ENCODE measurements around the gene GM2A.
A peak's percentile ranks its signal among the peaks of the same experiment; 100 is the strongest.
"Not testable (repeated sequence)": the region's sequence is repeated elsewhere in the genome, so short reads cannot be mapped to it uniquely, and the experiment has no call there.

GM2A gene

GRCh38 chr5:151251621-151252020, 1.4 kb upstream of the GM2A start:
- Histone ChIP-seq H3K4ac (ENCODE audit: low read depth, low read length) (no peak overlapping the region), H3K4me2 (ENCODE audit: low read length) (no peak overlapping the region), H2AFZ (ENCODE audit: insufficient read depth, low read length, poor library complexity) (no peak overlapping the region), H3K79me2 (ENCODE audit: control insufficient read depth, insufficient read depth, low read length, poor library complexity) (peaks cover 3% of the 10 kb centered on the region), H2BK120ac (ENCODE audit: insufficient read depth, low read length, poor library complexity) (no peak overlapping the region), H2BK5ac (ENCODE audit: low read depth, low read length, poor library complexity) (no peak overlapping the region), H4K8ac (ENCODE audit: low read depth, low read length) (no peak overlapping the region), H3K4me1 (ENCODE audit: control insufficient read depth in 1 of 2, insufficient read depth in 2 of 2, low read length in 2 of 2) (peaks cover 4 to 5% of the 10 kb centered on the region in 2 experiments), H3K9ac (ENCODE audit: low read length) (no peak overlapping the region), H3K4me3 (ENCODE audit: low read depth, low read length) (no peak overlapping the region), H3K27me3 (ENCODE audit: insufficient read depth, low read length) (no peaks in the 10 kb centered on the region), H3K23ac (ENCODE audit: low read length) (no peak overlapping the region), H4K91ac (ENCODE audit: low read depth, low read length) (no peak overlapping the region), H3K79me1 (ENCODE audit: low read length) (peaks cover 7% of the 10 kb centered on the region), H3K18ac (ENCODE audit: low read length) (no peak overlapping the region), H3K9me3 (ENCODE audit: insufficient read depth, low read depth, low read length) (no peaks in the 10 kb centered on the region), H3K27ac (ENCODE audit: low read depth, low read length) (no peak overlapping the region), H3K14ac (ENCODE audit: low read length) (no peak overlapping the region), H2BK12ac (ENCODE audit: low read length) (no peak overlapping the region), H3K36me3 (ENCODE audit: control insufficient read depth in 1 of 2, insufficient read depth in 2 of 2, low read length in 2 of 2) (no peaks in the 10 kb centered on the region), H2AK5ac (ENCODE audit: low read length) (no peak overlapping the region), H4K12ac (ENCODE audit: low read depth, low read length) (no peak overlapping the region)
- WGBS (ENCODE audit: extremely low coverage, insufficient coverage, insufficient read length) = no CpG with 5 or more reads among the region's 4 CpGs
- no peak for DNase-seq

DNA sequence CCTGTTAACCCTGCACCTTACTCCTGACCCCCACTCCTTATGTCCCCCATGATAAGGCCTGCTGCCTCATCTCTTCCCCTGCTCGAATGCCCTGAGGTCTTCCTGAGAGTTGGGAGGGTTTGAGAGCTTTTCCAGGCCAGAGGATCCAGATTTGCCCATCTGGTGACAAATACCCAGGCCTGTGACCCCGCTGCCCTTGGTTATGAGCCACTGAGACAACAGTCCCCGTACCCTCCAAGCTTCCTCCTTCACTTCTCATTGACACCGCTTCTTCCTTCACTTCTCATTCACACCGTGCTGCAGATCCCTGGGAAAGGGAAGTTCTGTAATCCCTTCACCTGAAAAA, 593 bp downstream of the GM2A start:
- peak overlapping the region; percentile 59 for H3K4ac ChIP-seq (ENCODE audit: low read depth, low read length)
- peak overlapping the region; percentile 88 for H2BK120ac ChIP-seq (ENCODE audit: insufficient read depth, low read length, poor library complexity)
- no peaks in the 10 kb centered on the region for H3K36me3 ChIP-seq (ENCODE audit: control insufficient read depth in 1 of 2, insufficient read depth in 2 of 2, low read length in 2 of 2)
- H4K8ac ChIP-seq (ENCODE audit: low read depth, low read length) = peak overlapping the region; percentile 67
- peak overlapping the region; percentile 66 for H3K14ac ChIP-seq (ENCODE audit: low read length)
- peaks cover 19 to 20% of the 10 kb centered on the region in 2 experiments for H3K4me1 ChIP-seq (ENCODE audit: control insufficient read depth in 1 of 2, insufficient read depth in 2 of 2, low read length in 2 of 2)
- H2AK5ac ChIP-seq (ENCODE audit: low read length) = no peak overlapping the region
- peaks cover 3% of the 10 kb centered on the region for H3K79me2 ChIP-seq (ENCODE audit: control insufficient read depth, insufficient read depth, low read length, poor library complexity)
- H2BK5ac ChIP-seq (ENCODE audit: low read depth, low read length, poor library complexity) = peak overlapping the region; percentile 58
- peak overlapping the region; percentile 78 for H3K4me3 ChIP-seq (ENCODE audit: low read depth, low read length)
- H3K79me1 ChIP-seq (ENCODE audit: low read length) = peaks cover 21% of the 10 kb centered on the region
- H3K9me3 ChIP-seq (ENCODE audit: insufficient read depth, low read depth, low read length) = no peaks in the 10 kb centered on the region
- H3K23ac ChIP-seq (ENCODE audit: low read length) = no peak overlapping the region
- H3K18ac ChIP-seq (ENCODE audit: low read length) = peak overlapping the region; percentile 86
- H3K9ac ChIP-seq (ENCODE audit: low read length) = peak overlapping the region; percentile 16
- DNase-seq = no peak
- H3K4me2 ChIP-seq (ENCODE audit: low read length) = peak overlapping the region; percentile 95
- no peaks in the 10 kb centered on the region for H3K27me3 ChIP-seq (ENCODE audit: insufficient read depth, low read length)
- peak overlapping the region; percentile 69 for H3K27ac ChIP-seq (ENCODE audit: low read depth, low read length)
- whole genome bisulfite sequencing (ENCODE audit: extremely low coverage, insufficient coverage, insufficient read length) = no CpG with 5 or more reads among the region's 5 CpGs
- H2BK12ac ChIP-seq (ENCODE audit: low read length) = peak overlapping the region; percentile 33
- H4K91ac ChIP-seq (ENCODE audit: low read depth, low read length) = peak overlapping the region; percentile 82
- peak overlapping the region; percentile 45 for H4K12ac ChIP-seq (ENCODE audit: low read depth, low read length)
- H2AFZ ChIP-seq (ENCODE audit: insufficient read depth, low read length, poor library complexity) = peak overlapping the region; percentile 82

DNA sequence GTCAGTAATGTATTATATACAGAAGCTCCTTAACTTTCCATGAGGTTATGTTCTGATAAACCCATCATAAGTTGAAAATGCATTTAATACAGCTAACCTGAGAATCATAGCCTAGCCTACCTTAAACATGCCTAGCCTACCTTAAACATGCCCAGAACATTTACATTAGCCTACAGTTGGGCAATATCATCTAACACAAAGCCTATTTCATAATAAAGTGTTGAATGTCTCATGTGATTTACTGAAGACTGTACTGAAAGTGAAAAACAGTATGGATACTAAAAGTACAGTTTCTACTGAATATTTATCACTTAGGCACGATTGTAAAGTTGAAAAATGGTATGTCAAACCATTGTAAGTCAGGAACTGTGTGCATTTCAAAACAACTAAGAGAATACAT, 1.6 kb downstream of the GM2A start:
- Histone ChIP-seq H2AFZ (ENCODE audit: insufficient read depth, low read length, poor library complexity) (no peak overlapping the region), H4K8ac (ENCODE audit: low read depth, low read length) (no peak overlapping the region), H3K23ac (ENCODE audit: low read length) (no peak overlapping the region), H3K18ac (ENCODE audit: low read length) (no peak overlapping the region), H3K9me3 (ENCODE audit: insufficient read depth, low read depth, low read length) (no peaks in the 10 kb centered on the region), H3K4me3 (ENCODE audit: low read depth, low read length) (no peak overlapping the region), H4K12ac (ENCODE audit: low read depth, low read length) (no peak overlapping the region), H3K4me1 (ENCODE audit: control insufficient read depth in 1 of 2, insufficient read depth in 2 of 2, low read length in 2 of 2) (peaks cover 23 to 24% of the 10 kb centered on the region in 2 experiments), H3K79me1 (ENCODE audit: low read length) (peaks cover 26% of the 10 kb centered on the region), H3K4me2 (ENCODE audit: low read length) (no peak overlapping the region), H2BK12ac (ENCODE audit: low read length) (no peak overlapping the region), H2BK5ac (ENCODE audit: low read depth, low read length, poor library complexity) (no peak overlapping the region), H3K14ac (ENCODE audit: low read length) (no peak overlapping the region), H3K36me3 (ENCODE audit: control insufficient read depth in 1 of 2, insufficient read depth in 2 of 2, low read length in 2 of 2) (no peaks in the 10 kb centered on the region), H3K9ac (ENCODE audit: low read length) (no peak overlapping the region), H3K27me3 (ENCODE audit: insufficient read depth, low read length) (no peaks in the 10 kb centered on the region), H4K91ac (ENCODE audit: low read depth, low read length) (no peak overlapping the region), H3K27ac (ENCODE audit: low read depth, low read length) (no peak overlapping the region), H3K4ac (ENCODE audit: low read depth, low read length) (no peak overlapping the region), H3K79me2 (ENCODE audit: control insufficient read depth, insufficient read depth, low read length, poor library complexity) (peaks cover 3% of the 10 kb centered on the region), H2AK5ac (ENCODE audit: low read length) (no peak overlapping the region), H2BK120ac (ENCODE audit: insufficient read depth, low read length, poor library complexity) (no peak overlapping the region)
- WGBS (ENCODE audit: extremely low coverage, insufficient coverage, insufficient read length) = no CpG with 5 or more reads among the region's 1 CpG
- DNase-seq = no peak

- not testable (repeated sequence) for H2AFZ ChIP-seq (ENCODE audit: insufficient read depth, low read length, poor library complexity); H3K9ac ChIP-seq (ENCODE audit: low read length); H4K12ac ChIP-seq (ENCODE audit: low read depth, low read length); H2BK120ac ChIP-seq (ENCODE audit: insufficient read depth, low read length, poor library complexity); H3K27ac ChIP-seq (ENCODE audit: low read depth, low read length); H3K36me3 ChIP-seq (ENCODE audit: control insufficient read depth in 1 of 2, insufficient read depth in 2 of 2, low read length in 2 of 2); H4K91ac ChIP-seq (ENCODE audit: low read depth, low read length); H4K8ac ChIP-seq (ENCODE audit: low read depth, low read length); H2AK5ac ChIP-seq (ENCODE audit: low read length); H3K9me3 ChIP-seq (ENCODE audit: insufficient read depth, low read depth, low read length); H3K4me3 ChIP-seq (ENCODE audit: low read depth, low read length); H3K23ac ChIP-seq (ENCODE audit: low read length); H2BK5ac ChIP-seq (ENCODE audit: low read depth, low read length, poor library complexity); DNase-seq; H3K4ac ChIP-seq (ENCODE audit: low read depth, low read length); H3K79me2 ChIP-seq (ENCODE audit: control insufficient read depth, insufficient read depth, low read length, poor library complexity); H3K14ac ChIP-seq (ENCODE audit: low read length); H3K18ac ChIP-seq (ENCODE audit: low read length); H3K4me2 ChIP-seq (ENCODE audit: low read length); H3K27me3 ChIP-seq (ENCODE audit: insufficient read depth, low read length)
- Histone ChIP-seq H2BK12ac (ENCODE audit: low read length) (peak overlapping the region; percentile 6), H3K79me1 (ENCODE audit: low read length) (peaks cover 29% of the 10 kb centered on the region), H3K4me1 (ENCODE audit: control insufficient read depth in 1 of 2, insufficient read depth in 2 of 2, low read length in 2 of 2) (peaks cover 28% of the 10 kb centered on the region in 2 experiments)
- no CpG with 5 or more reads among the region's 5 CpGs for WGBS (ENCODE audit: extremely low coverage, insufficient coverage, insufficient read length)
Observed at GRCh38 chr5:151254990-151255389, 2.0 kb downstream of the GM2A start.

All from trophoblast cell (in vitro differentiated cells and primary cell).